NCI-H748 treated with DMSO at 0.1 percent for 48 hours (cell line): ENCODE measurements around the gene AXDND1.

ENCODE experiments used
- DNase-seq: peaks from one replicate; lab custom pipeline; 2025; lab: John Stamatoyannopoulos, UW

AXDND1 gene

DNA sequence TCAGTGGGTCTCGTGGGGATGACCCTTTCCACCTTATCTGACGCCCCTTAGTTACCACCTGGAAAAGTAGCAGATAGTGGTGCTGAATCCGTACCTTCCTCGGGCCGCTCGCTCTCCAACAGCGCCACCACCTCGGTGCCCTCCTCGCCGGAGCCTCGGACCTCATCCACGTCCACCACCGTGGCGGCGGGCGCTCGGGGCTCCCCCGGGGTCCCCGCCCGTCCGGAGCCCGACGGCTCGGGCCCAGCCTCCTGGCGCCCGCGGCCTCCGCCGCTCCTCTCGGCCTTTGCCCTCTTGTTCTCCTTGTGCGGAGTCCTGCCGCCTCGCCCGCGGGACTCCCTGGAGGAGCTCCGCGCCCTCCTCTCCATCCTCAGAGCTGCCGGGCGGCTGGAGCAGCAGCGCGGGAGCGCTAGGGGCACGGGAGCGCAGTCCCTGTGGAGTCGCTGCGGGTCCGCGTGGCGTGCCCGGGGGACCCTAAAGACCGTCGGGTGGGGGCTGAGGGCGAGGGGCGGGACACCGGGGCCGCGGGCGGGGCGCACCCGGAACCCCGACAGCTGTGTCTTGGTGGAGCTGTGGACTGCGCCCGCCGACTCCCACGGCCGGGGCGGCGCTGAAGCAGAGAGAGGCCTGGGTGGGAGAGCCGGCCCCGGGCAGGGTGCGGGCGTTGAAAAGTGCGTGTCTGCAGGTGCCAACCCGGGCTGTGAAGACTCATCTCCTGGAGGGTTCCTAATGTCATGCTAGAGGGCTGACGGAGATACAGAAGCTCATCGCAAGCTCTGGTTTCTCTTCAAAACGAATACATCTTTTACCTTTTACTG lies 209.9 kb downstream of the AXDND1 start, which contains the start of gene NPHS2:
NPHS2 (minus strand) TSS at position 452 of the 818 bp plus-strand sequence; CDS start at position 368, 84 bp downstream.
- DNase-seq, result no peak

DNA sequence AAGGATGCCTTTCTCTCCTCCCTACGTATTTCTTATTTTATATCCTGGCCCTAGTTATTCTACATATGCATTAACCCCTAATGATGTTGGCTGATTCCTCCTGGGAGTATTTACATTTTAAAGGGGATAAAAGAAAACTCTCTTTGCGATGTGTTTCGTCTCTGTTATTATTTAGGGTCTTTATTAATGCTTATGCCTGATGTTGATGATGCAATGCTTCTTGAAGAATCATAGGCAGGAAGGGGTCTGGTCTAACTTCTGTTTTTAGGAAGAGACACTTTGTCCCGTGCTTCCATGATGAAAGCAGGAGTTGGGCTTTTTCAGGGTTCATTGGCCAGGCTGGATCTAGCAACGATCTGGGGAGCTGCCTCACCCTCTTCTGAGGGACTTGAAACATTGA lies 210.7 kb downstream of the AXDND1 start:
- DNase-seq, result no peak

DNA sequence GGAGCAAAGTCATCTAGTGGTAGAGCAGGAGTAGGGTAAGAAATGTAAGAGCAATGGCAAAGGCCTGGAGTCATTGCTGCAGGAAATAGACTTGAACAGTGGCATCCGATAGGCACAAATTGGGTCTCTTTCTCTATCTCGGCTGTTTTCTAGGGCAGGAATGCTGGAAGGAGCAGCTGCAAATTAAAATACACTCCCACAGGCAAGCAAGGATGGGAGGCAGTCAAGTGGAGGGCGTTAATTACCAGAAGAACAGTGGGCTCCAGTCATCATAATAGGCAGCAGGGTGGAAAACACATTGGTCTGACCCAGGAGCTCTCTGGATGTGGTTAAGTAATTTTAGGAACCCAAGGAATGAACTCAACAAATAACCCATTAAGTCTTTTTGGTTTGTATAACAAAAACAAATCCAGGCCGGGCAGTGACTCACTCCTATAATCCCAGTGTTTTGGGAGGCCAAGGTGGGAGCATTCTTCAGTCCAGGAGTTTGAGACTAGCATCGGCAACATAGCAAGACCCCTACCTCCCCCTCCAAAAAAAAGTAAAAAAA lies 218.1 kb downstream of the AXDND1 start:
- DNase-seq, result no peak

DNA sequence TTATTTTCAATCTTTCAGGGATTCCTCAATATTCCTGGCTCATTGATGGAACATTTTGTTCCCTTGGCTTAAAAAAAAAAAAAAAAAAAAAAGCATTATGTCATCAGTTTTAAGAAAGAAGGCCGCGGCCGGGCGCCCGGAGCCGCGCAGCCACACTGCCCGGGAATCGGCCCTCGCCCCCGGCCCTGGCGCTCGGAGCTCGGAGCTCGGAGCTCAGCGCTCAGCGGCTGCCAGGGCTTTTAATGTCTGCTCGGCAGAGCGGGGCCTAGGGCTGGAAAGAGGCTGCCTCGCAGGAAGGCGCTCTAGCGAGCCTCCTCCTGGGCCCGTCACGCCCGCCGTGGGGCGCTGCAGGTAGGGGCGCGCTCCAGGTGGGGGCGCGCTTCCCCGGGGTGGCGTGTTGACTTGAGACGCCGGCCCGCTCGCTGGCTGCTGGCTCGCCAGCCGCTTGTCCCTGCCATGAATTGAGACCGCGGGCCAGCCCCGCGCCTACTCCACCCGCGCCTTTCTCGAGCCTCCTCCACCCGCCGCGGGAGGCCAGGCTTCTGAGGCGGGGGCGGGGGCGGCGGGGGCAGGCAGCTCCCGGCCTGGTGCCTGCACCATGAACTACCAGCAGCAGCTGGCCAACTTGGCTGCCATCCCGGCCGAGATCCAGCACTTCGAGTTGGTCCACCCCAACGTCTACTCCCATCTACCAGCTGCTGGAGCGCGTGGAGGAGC lies 220.5 kb downstream of the AXDND1 start:
- peak; percentile 17 for DNase-seq

DNA sequence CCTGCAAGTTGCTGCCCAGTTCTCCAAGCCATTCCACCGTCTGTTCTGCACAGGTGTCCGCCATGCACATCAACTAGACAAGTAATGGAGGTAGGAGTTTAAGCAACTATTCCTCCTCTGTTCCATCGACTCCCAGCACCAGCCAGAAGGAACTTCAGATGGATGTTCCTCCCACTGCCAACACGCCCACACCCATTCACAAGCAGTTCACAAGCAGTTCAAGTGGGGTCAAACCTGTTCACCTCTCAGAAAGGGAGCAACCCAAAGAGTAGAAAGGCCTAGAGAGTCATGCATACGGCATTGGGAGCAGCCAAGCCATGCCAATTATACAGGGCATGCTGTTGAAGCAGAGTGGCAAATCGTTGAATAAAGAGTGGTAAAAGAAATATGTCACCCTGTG lies 221.6 kb downstream of the AXDND1 start:
- DNase-seq, result no peak

DNA sequence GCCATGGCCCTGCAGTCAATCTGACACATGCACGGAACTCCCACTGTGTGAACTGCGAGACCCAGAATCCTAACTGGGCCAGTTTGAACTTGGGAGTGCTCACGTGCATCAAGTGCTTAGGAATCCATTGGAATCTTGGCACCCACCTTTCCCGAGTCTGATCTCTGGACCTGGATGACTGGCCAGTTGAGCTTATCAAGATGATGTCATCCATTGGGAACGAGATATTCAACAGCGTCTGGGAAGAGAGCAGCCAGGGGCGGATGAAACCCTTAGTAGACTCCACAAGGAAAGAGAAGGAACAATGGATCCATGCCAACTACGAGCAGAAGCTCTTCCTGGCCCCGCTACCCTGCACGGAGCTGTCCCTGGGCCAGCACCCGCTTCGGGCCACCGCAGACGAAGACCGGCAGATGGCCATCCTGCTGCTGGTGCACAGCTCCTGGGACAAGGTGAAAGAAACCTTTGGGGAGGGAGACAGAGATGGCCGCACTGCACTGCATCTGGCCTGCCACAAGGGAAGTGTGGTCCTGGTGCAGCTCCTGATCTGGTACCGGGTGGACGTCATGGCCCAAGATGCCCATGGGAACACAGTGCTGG lies 222.8 kb downstream of the AXDND1 start:
- no peak for DNase-seq

DNA sequence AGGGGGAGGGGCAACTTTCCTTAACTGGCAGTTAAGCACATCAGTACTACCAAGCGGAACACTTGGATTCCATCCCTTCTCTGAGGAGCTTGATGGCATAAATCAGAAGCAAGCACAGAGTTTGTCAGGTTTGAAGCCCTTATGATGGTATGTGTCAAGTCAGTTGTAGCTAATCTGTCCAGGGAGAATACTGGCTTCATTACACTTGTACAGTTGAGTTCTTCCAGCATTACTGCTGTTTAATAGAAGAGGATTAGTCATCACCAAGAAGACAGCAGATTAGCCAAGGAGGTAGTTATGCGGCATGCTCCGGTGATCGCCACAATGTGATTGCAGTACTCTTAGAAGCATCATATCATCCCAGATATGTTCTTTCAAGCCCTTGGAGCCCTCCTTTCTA lies 223.7 kb downstream of the AXDND1 start:
- no peak for DNase-seq

DNA sequence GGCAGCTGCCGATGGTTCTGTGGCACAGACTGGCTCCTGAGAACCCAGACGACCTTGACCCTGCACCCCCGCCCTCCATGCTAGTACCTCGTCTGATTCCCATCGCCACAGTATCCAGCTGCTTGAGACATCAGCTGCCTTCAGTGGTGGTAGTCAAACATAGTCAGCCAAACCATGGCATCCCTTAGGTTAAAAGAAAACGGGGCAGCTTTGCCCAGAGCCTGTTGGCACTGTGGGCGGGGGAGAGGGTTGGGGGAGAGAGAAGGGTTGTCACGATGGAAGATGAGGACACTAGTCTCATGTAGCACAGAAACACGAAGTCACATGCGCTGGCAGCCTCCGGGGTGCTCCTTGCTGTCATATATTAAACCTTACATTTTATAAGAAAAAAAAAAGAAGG lies 224.9 kb downstream of the AXDND1 start:
- no peak for DNase-seq

DNA sequence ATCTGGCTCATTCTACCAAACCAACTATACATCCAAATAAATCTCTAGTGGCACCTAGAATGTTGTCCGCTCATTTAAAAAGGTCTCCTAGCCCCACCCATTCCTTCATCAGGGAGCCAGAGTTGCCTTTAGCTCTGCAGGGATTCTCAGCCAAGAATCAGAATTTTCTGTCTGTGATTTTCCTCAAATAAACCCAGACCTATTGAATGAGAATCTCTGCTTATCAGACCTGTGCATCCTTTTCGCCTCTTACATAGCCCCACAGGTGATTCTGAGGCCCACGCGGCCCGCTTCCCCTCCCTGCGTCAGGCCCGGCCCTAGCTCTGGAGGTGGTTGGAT lies 225.5 kb downstream of the AXDND1 start:
- no peak for DNase-seq

DNA sequence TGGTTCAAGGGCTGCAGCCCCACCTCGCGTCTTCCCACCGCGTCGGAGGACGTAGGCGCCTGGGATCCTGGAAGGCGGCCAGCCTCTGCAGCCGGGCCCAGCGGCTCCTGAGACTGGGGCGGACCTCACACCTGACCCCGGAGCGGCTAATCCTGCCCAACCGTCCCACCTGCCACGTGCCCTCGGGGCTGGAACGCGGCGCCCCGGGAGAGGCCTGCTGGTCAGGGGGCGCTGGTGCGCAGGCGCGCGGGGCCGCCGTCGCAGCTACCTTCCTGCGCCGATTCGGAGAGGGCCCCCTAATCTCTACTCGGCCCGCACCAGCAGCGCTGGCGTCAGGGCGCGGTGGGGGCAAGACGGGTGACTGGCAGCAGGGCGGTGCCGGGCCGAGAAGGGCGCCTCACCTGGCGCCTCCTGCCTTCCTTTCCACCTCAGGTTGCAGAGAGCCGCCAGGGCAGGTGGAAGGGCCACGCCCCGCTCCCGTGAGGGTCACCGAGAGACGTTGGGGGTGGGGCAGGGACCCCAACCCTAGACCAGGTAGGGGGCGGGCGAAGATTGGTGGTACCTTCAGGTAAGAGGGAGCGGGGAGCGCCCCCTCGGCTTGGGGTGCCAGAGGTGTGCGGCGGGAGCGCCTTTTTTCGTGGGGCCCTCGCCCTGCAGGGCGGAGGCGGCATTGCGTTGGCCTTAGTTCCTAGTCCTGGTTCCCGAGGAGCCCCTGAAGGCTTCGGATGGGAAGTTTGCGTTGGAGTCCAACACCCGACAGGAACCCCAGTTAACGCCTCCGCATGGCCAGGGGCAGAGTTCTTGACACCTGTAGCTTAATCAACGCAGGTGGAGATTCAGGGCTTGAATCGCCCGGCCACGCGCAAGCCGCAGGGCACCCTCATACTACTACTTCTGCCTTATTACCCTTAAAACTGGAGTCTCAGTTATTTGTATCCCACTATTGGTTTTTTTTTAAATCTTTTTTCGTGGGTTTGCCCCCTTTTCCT lies 226.1 kb downstream of the AXDND1 start, which contains the start of gene TDRD5:
TDRD5 (plus strand) TSS at position 241 of the 989 bp plus-strand sequence. CDS start 784 bp downstream, outside the sequence.
- DNase-seq, result no peak

DNA sequence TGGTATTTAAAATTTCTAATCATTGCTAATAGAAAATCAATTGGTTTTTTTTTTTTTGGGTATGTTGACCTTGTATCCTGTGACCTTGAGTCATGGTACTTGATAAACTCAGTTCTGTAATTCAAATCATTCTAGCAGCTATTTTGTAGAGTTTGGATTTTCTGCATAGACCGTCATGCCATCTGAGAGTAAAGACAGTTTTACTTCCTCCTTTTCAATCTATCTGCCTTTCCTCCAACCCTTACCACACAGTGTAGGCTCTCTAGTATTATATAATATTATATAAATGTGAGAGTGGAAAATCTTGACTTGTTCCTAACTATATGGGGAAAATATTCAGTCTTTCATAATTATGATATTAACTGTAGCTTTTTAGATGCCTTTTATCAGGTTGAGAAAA lies 232.9 kb downstream of the AXDND1 start:
- DNase-seq, result no peak

DNA sequence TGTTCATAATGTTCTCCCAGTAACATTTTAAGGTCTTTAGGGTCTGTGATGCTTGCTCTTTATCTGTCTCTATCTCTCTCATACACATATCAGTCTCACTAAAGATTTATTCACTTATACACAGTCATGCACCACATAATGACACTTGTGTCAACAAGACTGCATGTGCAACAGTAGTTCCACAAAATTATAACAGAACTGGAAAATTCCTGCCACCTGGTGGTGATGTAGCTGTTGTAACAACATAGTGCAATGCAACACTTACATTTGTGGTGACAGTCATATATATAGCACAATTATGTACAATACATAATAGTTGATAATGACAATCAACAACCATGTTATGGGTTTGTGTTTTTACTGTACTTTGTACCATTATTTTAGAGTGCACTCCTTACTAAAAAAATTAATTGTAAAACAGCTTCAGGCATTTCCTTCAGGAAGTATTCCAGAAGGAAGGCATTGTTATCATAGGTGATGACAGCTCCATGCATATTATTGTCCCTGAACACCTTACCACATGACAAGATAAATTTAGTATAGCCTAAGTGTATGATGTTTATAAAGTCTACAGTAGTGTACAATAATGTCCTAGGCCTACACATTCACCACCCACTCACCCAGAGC lies 234.0 kb downstream of the AXDND1 start:
- DNase-seq, result peak; percentile 6

DNA sequence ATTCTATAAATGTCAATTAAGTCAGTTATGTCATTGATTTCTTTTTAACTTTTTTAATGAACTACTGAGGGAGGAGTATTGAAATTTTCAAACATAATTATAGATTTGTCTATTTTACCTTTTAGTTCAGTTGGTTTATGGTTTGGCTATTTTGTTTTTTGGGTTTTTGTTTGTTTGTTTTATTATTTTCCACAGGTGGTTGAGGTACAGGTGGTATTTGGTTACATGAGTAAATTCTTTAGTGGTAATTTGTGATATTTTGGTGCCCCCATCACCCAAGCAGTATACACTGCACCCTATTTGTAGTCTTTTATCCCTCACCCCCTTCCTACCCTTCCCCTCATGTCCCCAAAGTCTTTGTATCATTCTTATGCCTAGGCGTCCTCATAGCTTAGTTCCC lies 235.3 kb downstream of the AXDND1 start:
- DNase-seq, result no peak
